ELR (cell line): ENCODE data around the gene KHSRP.

ENCODE experiments used
- DNase-seq: peaks from one replicate; pipeline ENCODE4 v3.0.0-alpha.2; 2015; ENCODE audit warnings: low read depth

Gene KHSRP

GRCh38 chr19:6424195-6424938, at the start of gene KHSRP:
Gene KHSRP (minus strand): TSS chr19:6424811. CDS start chr19:6424701, 110 bp downstream.
- peak; percentile 35 for DNase-seq

- no peak for DNase-seq
These were observed 49.0 kb upstream of the KHSRP start for GRCh38 chr19:6473647-6474046.

GRCh38 chr19:6472713-6473112, 48.1 kb upstream of the KHSRP start:
- DNase-seq: no peak

GRCh38 chr19:6471076-6471475, 46.5 kb upstream of the KHSRP start:
- DNase-seq: no peak

GRCh38 chr19:6470173-6470572, 45.6 kb upstream of the KHSRP start:
- DNase-seq: no peak

GRCh38 chr19:6467384-6467783, 42.8 kb upstream of the KHSRP start:
- DNase-seq: no peak

GRCh38 chr19:6466526-6467248, 42.1 kb upstream of the KHSRP start:
- no peak for DNase-seq

- DNase-seq: no peak
These were observed 41.1 kb upstream of the KHSRP start for GRCh38 chr19:6465663-6466062.

- no peak for DNase-seq
These were observed 40.4 kb upstream of the KHSRP start for GRCh38 chr19:6465006-6465405.

- DNase-seq: no peak
These were observed 39.7 kb upstream of the KHSRP start, which contains the start of gene CRB3 for GRCh38 chr19:6464070-6464873. Gene CRB3 (plus strand): TSS chr19:6464271. CDS start chr19:6464702, 431 bp downstream.

- DNase-seq: peak; percentile 100
These were observed 35.7 kb upstream of the KHSRP start for GRCh38 chr19:6460099-6460884.

- peak; percentile 70 for DNase-seq
These were observed 34.9 kb upstream of the KHSRP start, which contains the start of gene SLC25A23 for GRCh38 chr19:6459262-6460098. Gene SLC25A23 (minus strand): TSS chr19:6459792. CDS start chr19:6459628, 164 bp downstream.

- DNase-seq: no peak
These were observed 34.2 kb upstream of the KHSRP start for GRCh38 chr19:6458695-6459261.

- no peak for DNase-seq
These were observed 33.5 kb upstream of the KHSRP start for GRCh38 chr19:6457958-6458694.

- DNase-seq: no peak
These were observed 31.3 kb upstream of the KHSRP start for GRCh38 chr19:6455924-6456323.

GRCh38 chr19:6453951-6454565, 29.4 kb upstream of the KHSRP start:
- DNase-seq: no peak

- no peak for DNase-seq
These were observed 28.3 kb upstream of the KHSRP start for GRCh38 chr19:6452899-6453298.

GRCh38 chr19:6452223-6452614, 27.6 kb upstream of the KHSRP start:
- DNase-seq: no peak

GRCh38 chr19:6451583-6452222, 27.1 kb upstream of the KHSRP start:
- no peak for DNase-seq
